ENCODE results near the gene PGM5. TPM values are rescaled to one million over a fixed set of nuclear protein-coding genes. Genes with fewer than 3 reads are reported as not detected.

PGM5 gene
- total RNA-seq, 1 donor from 2014 or later: not detected

GRCh38 chr9:68507130-68507805, 150.9 kb downstream of the PGM5 start:
- peaks cover 8% of the 10 kb centered on the region for H3K27me3 Mint-ChIP-seq (ENCODE audit: unreplicated experiment)
- no peaks in the 10 kb centered on the region for H3K36me3 Mint-ChIP-seq (ENCODE audit: unreplicated experiment)
- no peak overlapping the region for H3K4me3 Mint-ChIP-seq (ENCODE audit: unreplicated experiment)
- no peak for DNase-seq
- no peaks in the 10 kb centered on the region for H3K4me1 Mint-ChIP-seq (ENCODE audit: low read depth, unreplicated experiment)
- no peak overlapping the region for H3K27ac Mint-ChIP-seq (ENCODE audit: unreplicated experiment)
- peaks cover 2% of the 10 kb centered on the region for H3K9me3 Mint-ChIP-seq (ENCODE audit: unreplicated experiment)
- TF ChIP-seq CTCF (IDR thresholded peaks at IDR 0.05; ENCODE audit: partially characterized antibody, unreplicated experiment): peak; percentile 80

- no peak for DNase-seq
- Mint-ChIP-seq H3K9me3 (ENCODE audit: unreplicated experiment) (peaks cover 2% of the 10 kb centered on the region), H3K27ac (ENCODE audit: unreplicated experiment) (no peak overlapping the region), H3K36me3 (ENCODE audit: unreplicated experiment) (no peaks in the 10 kb centered on the region), H3K4me1 (ENCODE audit: low read depth, unreplicated experiment) (no peaks in the 10 kb centered on the region), H3K4me3 (ENCODE audit: unreplicated experiment) (no peak overlapping the region), H3K27me3 (ENCODE audit: unreplicated experiment) (peaks cover 8% of the 10 kb centered on the region)
- no peak for TF ChIP-seq CTCF (IDR thresholded peaks at IDR 0.05; ENCODE audit: partially characterized antibody, unreplicated experiment)
Observed at GRCh38 chr9:68507806-68508145, 151.4 kb downstream of the PGM5 start.

GRCh38 chr9:68508547-68508946, 152.1 kb downstream of the PGM5 start:
- DNase-seq: no peak
- H3K4me3 Mint-ChIP-seq (ENCODE audit: unreplicated experiment): no peak overlapping the region
- H3K36me3 Mint-ChIP-seq (ENCODE audit: unreplicated experiment): no peaks in the 10 kb centered on the region
- no peaks in the 10 kb centered on the region for H3K4me1 Mint-ChIP-seq (ENCODE audit: low read depth, unreplicated experiment)
- H3K9me3 Mint-ChIP-seq (ENCODE audit: unreplicated experiment): peaks cover 2% of the 10 kb centered on the region
- peaks cover 8% of the 10 kb centered on the region for H3K27me3 Mint-ChIP-seq (ENCODE audit: unreplicated experiment)
- no peak overlapping the region for H3K27ac Mint-ChIP-seq (ENCODE audit: unreplicated experiment)
- TF ChIP-seq CTCF (IDR thresholded peaks at IDR 0.05; ENCODE audit: partially characterized antibody, unreplicated experiment): no peak

- Mint-ChIP-seq H3K27ac (ENCODE audit: unreplicated experiment) (no peak overlapping the region), H3K9me3 (ENCODE audit: unreplicated experiment) (no peaks in the 10 kb centered on the region), H3K4me3 (ENCODE audit: unreplicated experiment) (no peak overlapping the region), H3K36me3 (ENCODE audit: unreplicated experiment) (no peaks in the 10 kb centered on the region), H3K4me1 (ENCODE audit: low read depth, unreplicated experiment) (no peaks in the 10 kb centered on the region), H3K27me3 (ENCODE audit: unreplicated experiment) (peaks cover 2% of the 10 kb centered on the region)
- no peak for DNase-seq
- TF ChIP-seq CTCF (IDR thresholded peaks at IDR 0.05; ENCODE audit: partially characterized antibody, unreplicated experiment): no peak
Observed at GRCh38 chr9:68509689-68510088, 153.3 kb downstream of the PGM5 start.

- Mint-ChIP-seq H3K4me1 (ENCODE audit: low read depth, unreplicated experiment) (no peaks in the 10 kb centered on the region), H3K4me3 (ENCODE audit: unreplicated experiment) (no peak overlapping the region), H3K36me3 (ENCODE audit: unreplicated experiment) (no peaks in the 10 kb centered on the region), H3K27ac (ENCODE audit: unreplicated experiment) (no peak overlapping the region), H3K27me3 (ENCODE audit: unreplicated experiment) (peaks cover 2% of the 10 kb centered on the region), H3K9me3 (ENCODE audit: unreplicated experiment) (no peaks in the 10 kb centered on the region)
- no peak for TF ChIP-seq CTCF (IDR thresholded peaks at IDR 0.05; ENCODE audit: partially characterized antibody, unreplicated experiment)
- no peak for DNase-seq
Observed at GRCh38 chr9:68513385-68513784, 157.0 kb downstream of the PGM5 start.

All from glutamatergic neuron (in vitro differentiated cells).